Mucosa of stomach (tissue), 1 donor: ENCODE measurements around the gene MAGIX.

Experiments
- H3K27me3 ChIP-seq: one replicate; pipeline ENCODE4 v1.7.0; 2013; ENCODE audit warnings: mild to moderate bottlenecking, low read length; ENCODE audit not compliant: control insufficient read depth, insufficient read depth
- H3K36me3 ChIP-seq: one replicate; pipeline ENCODE4 v1.7.0; 2013; ENCODE audit warnings: low read length; ENCODE audit not compliant: control insufficient read depth, insufficient read depth
- H3K4me1 ChIP-seq: one replicate; pipeline ENCODE4 v1.7.0; 2013; ENCODE audit warnings: mild to moderate bottlenecking, low read length; ENCODE audit not compliant: control insufficient read depth, insufficient read depth
- H3K4me3 ChIP-seq: one replicate; pipeline ENCODE4 v1.7.0; 2013; ENCODE audit warnings: low read length
- H3K9ac ChIP-seq: one replicate; pipeline ENCODE4 v1.7.0; 2013; ENCODE audit warnings: mild to moderate bottlenecking, low read length, moderate library complexity
- H3K9me3 ChIP-seq: one replicate; pipeline ENCODE4 v1.7.0; 2013; ENCODE audit warnings: mild to moderate bottlenecking, low read length, moderate library complexity; ENCODE audit not compliant: control insufficient read depth
- donor health status: Pancreatic carcinoma.

MAGIX gene

DNA sequence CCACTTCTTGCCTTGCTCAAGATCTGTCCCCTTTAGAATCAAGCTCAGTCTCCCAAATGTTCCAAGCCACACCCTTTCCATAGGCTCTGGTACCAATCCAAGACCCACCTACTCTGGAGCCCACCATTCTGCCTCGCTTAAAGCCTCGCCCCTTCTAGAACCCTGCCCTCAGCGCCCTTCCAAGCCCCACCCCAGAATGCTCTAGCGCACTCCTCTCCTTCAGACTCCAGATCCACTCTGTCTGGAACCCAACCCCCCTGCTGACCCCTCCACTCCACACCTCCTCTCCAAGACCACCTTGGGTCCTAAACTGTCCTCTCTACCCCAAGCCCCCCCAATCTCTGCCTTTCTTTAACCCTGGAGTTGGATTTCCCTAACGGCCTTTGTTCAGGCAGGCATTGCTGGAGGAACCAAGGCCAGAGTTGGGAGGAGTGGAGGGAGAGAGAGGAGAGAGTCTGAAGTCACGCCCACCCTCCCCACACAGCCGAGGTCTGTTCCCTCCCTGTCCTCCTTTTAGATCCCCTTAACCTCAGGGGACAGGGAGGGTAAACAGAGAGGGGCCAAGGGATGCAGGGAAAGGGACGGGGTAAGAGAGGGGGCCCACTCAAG, 26.0 kb downstream of the MAGIX start:
- H3K36me3 ChIP-seq, result no peaks in the 10 kb centered on the region
- H3K27me3 ChIP-seq, result no peaks in the 10 kb centered on the region
- H3K9ac ChIP-seq, result no peak overlapping the region
- H3K9me3 ChIP-seq, result no peaks in the 10 kb centered on the region
- no peak overlapping the region for H3K4me3 ChIP-seq
- peaks cover 20% of the 10 kb centered on the region for H3K4me1 ChIP-seq

DNA sequence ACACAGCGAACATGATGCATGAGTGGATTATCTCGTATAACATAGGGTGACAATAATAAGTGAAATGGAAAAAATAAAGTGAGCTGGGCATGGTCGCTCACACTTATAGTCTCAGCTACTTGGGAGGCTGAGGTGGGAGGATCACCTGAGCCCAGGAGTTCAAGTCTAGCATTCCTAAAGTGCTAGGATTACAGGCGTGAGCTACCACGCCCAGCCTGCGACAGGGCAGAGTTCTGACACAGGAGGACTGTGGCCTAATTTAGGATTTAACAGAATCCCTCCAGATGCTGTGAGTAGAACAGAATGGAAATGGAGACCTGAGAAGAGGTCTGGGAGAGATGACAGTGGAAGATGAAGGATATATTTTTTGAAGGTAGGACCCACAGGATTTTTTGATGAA, 27.0 kb downstream of the MAGIX start:
- H3K4me3 ChIP-seq, result no peak overlapping the region
- H3K36me3 ChIP-seq, result no peaks in the 10 kb centered on the region
- H3K4me1 ChIP-seq, result peaks cover 16% of the 10 kb centered on the region
- H3K9ac ChIP-seq, result no peak overlapping the region
- no peaks in the 10 kb centered on the region for H3K9me3 ChIP-seq
- no peaks in the 10 kb centered on the region for H3K27me3 ChIP-seq

DNA sequence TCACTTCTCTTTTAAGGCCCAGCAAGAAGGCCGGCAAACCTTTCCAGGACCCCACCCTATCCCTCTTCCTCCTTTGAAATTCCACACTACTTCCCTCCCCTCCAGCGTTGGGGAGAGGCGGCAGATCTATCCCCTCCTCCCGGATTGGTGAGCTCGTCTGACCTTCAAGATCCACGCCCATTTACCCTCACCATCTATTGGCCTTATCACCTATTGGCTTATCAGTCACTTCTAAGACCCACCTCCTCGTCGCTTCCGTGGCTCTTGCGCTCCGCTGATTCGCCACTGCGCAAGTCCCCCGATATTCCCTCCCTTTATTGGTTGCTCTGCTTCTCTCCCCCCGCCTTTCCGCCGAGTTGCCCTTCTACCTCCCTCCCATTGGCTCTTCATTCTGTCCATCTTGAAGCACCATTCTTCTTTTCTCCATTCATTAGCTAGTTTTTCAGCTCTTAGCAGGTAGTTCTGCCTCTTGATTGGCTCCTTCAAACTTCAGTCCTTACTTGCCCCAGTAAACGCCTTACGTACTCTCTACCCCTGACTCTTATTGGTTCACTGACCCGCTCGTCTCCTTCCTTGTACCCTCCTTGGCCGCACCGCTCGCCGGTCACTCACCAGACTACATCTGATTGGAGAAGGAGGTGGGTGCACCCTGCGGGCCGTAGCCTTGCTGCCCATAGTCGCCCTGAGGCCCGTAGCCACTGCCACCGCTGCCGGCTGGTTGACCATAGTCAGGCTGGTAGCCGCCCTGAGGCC, 28.4 kb downstream of the MAGIX start:
- Histone ChIP-seq H3K36me3 (no peaks in the 10 kb centered on the region), H3K9me3 (no peaks in the 10 kb centered on the region), H3K4me3 (peak overlapping the region; percentile 41), H3K4me1 (peaks cover 9% of the 10 kb centered on the region), H3K27me3 (no peaks in the 10 kb centered on the region), H3K9ac (peak overlapping the region; percentile 77)

DNA sequence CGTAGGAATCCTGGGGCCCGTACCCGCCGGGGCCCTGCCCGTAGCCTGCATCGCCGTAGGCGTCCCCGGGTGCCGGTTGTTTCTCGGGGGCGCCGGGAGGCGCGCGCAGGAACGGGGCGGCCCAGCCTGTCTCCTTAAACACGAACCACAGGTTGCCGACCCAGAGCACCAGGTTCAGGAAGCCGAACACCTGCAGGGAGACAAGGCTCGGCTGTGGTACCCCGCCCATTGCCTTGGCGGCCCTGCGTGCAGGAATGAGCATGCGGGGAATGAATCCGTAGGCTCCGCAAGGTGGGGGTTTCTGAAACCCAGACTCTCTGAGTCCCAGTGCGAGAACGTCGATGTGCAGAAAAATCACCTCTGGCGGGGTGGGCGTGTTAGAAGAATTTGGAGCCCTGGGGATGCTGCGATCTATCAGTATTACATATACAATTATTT, 29.0 kb downstream of the MAGIX start:
- Histone ChIP-seq H3K9me3 (no peaks in the 10 kb centered on the region), H3K4me1 (peaks cover 7% of the 10 kb centered on the region), H3K9ac (peak overlapping the region; percentile 77), H3K36me3 (no peaks in the 10 kb centered on the region), H3K27me3 (no peaks in the 10 kb centered on the region), H3K4me3 (peak overlapping the region; percentile 41)

DNA sequence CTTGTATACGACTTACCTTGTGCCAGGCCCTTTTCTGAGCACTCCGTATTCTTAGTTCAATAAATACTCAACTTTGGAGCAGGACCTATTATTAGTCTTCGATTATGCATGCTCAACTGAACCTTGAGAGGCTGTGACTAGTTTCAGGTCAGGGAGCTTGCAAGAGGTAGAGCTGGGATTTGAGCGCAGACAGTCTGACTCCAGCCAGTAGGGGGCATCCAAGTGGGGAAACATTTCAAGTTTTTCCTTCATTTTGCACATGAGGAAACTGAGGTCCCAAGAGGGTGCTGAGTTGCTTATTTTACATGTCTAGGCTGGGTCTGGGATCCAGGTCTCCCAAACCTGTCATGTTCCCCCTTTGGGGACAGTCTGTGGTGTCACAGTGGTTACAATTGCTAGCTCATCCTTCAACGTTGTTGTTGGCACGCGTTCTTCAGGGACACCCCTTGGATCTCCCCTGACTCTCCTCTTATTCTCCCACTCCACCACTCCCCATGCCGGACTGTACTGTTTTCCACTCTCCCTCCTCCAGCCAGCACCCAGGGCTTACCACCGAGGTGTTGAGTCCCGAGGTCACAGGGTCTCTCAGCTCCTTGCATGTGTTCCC, 30.3 kb downstream of the MAGIX start:
- Histone ChIP-seq H3K9ac (no peak overlapping the region), H3K36me3 (no peaks in the 10 kb centered on the region), H3K4me1 (peaks cover 5% of the 10 kb centered on the region), H3K4me3 (no peak overlapping the region), H3K27me3 (no peaks in the 10 kb centered on the region), H3K9me3 (no peaks in the 10 kb centered on the region)

DNA sequence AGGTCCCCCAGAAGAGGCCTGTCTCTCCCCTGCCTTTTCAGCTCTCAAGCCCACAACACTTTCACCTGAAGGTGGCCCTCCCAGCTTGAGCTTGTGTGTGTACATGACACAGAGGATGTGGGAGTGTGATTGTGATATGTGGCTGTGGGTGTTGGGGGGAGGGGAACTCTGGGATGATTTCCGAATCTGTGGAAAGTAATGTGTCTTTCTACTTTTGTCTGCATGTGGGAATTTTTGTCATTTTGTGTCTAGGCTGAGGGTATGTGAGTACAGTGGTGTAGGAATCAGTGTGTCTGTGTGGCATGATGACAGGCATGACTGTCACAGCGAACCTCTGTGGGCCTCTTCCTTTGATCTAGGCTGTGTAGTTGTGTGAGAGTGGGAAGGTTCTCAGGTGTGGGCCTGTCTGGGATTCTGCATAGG, 31.0 kb downstream of the MAGIX start:
- Histone ChIP-seq H3K4me3 (no peak overlapping the region), H3K9me3 (no peaks in the 10 kb centered on the region), H3K9ac (no peak overlapping the region), H3K27me3 (no peaks in the 10 kb centered on the region), H3K4me1 (peaks cover 5% of the 10 kb centered on the region), H3K36me3 (no peaks in the 10 kb centered on the region)

DNA sequence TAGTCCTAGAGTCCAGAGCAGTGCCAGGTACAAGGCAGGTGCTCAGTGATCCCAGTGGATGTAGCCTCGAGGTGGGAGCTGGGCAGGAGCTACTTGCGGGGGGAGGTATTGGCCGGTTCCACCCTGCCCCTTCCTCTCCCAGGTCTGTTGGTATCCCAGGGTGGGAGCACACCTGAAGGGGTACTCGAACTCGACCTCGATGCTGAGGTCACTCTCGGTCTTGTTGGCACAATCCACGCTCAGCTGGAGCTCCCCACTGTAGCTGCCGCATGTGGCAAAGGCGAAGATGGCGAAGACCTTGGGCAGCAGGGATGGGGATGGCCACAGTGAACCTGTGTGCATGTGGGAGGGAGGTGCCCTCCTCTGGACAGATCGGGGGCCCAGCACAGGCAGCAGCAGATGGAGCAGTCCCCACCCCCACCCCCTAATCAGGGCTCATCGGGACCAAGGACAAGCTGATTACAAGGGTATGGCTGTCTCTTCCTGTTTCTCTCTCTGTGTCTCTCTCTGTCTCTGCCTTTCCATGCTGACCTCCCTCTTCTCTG, 35.1 kb downstream of the MAGIX start:
- no peak overlapping the region for H3K9ac ChIP-seq
- H3K9me3 ChIP-seq, result no peaks in the 10 kb centered on the region
- H3K27me3 ChIP-seq, result no peaks in the 10 kb centered on the region
- H3K4me3 ChIP-seq, result no peak overlapping the region
- no peaks in the 10 kb centered on the region for H3K36me3 ChIP-seq
- H3K4me1 ChIP-seq, result no peaks in the 10 kb centered on the region

DNA sequence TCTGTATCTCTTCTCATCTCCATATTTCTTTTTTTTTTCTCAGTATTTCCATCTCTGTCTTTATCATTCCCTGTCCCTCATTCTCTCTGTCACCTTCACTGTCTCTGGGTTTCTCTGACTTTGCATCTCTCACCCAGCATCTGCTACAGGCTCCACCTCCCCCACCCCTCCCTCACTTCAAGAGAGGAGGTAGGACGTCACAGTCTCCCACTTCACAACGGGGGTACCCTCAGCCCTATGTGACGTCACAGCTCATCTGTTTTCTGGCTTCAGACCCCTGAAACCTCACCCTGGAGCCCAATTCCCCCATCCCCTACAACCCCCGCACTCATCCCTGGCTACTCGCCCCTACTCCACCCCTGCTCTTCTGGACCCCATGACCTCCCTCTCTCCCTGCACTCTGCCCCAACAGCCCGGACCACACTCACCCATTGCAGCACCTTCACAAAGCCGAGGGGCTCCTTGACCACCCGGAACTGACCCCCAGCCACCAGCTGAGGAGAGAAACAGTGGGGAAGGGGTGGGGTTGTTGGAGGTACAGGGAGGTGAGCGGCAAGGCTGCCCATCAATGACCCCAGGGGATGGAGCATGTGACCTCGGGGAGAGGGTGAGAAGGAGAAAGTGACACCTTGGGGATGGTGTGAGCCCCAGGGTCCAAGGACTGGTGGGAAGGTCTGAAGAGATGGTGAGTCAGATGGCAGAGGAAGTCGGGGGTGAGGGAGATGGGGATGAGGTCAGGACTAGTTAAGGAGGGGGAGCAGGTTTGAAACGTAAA, 36.2 kb downstream of the MAGIX start:
- no peaks in the 10 kb centered on the region for H3K9me3 ChIP-seq
- no peak overlapping the region for H3K9ac ChIP-seq
- H3K4me1 ChIP-seq, result no peaks in the 10 kb centered on the region
- H3K4me3 ChIP-seq, result no peak overlapping the region
- H3K27me3 ChIP-seq, result no peaks in the 10 kb centered on the region
- H3K36me3 ChIP-seq, result no peaks in the 10 kb centered on the region

DNA sequence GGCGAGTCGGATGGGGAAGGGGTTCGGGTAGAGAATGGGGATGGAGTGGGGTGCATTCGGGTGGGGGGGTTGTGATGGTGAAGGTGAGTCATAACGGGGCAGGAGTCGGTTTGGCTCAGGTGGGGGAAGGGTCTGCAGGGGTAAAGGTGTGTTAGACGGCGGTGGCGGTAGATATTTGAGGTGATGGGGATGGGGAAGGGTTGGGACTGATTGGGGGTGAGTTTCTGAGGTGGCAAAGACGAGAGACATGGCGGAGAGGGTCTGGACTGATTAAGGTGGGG, 36.7 kb downstream of the MAGIX start:
- Histone ChIP-seq H3K27me3 (no peaks in the 10 kb centered on the region), H3K4me3 (no peak overlapping the region), H3K9me3 (no peaks in the 10 kb centered on the region), H3K4me1 (no peaks in the 10 kb centered on the region), H3K9ac (no peak overlapping the region), H3K36me3 (no peaks in the 10 kb centered on the region)

DNA sequence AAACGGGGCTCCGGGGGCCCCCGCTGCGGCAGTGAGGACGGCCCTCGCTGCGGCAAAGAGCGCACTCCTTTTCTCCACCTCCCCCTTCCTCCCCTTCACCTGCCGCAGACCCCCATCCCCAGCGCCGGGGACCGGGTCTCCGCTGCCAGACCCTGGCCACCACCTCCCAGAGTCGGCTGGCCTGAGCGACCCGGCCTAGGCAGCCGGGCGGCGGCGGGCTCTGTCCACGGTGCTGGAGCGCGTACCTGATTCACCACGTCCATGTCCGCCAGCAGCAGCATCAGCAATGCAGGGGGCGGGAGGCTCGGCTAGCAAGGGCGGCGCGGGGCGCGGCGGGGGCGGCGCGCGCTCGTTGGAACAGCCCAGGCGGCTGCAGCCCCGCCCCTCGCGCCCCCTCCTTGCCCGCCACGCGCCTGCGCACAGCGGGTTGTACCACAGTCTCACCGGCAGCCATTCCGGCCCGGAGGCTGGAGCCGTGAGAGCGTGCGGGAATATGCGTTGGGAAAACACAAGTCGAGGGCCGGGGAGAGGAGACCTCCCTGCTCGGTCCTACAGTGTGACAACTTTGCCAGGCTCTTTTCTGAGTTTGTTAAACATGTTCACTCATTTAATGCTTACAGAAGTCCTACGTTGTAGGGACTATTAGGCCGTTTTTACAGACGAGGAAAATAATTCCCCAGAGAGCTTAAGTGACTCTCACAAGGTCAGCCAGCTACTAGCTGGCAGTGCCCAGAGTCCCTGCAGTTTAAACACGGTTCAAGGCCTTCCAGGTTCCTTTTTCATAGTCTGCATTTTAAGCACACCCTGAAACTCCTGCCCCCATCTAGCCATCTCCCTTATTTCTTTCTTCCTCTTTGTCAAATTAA, 37.6 kb downstream of the MAGIX start, which contains the start of gene SYP:
SYP (minus strand) TSS at position 288 of the 866 bp plus-strand sequence; CDS start at position 281, 7 bp downstream.
- Histone ChIP-seq H3K36me3 (no peaks in the 10 kb centered on the region), H3K9ac (peak within 1 kb of the TSS; percentile 48), H3K27me3 (no peaks in the 10 kb centered on the region), H3K9me3 (no peaks in the 10 kb centered on the region), H3K4me3 (no peak within 1 kb of the TSS), H3K4me1 (no peaks in the 10 kb centered on the region)

DNA sequence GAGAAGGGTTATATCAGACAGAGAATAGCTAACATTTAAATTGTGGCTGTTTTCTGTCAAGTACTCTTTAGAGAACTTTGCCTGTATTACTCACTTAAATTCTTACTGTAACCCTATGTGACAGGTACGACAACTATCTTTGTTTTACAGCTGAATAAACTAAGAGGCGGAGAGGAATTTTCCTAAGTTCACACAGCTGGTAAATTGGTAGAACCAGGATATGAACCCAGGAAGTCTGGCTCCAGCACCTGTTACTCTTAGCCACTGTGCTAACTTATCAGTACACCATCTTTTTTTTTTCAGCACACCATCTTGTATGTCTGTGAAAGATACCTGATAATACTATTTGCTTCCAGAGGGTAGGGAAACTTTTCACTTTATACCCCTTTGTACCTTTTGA, 39.5 kb downstream of the MAGIX start:
- Histone ChIP-seq H3K9ac (no peak overlapping the region), H3K9me3 (no peaks in the 10 kb centered on the region), H3K4me3 (no peak overlapping the region), H3K4me1 (no peaks in the 10 kb centered on the region), H3K27me3 (no peaks in the 10 kb centered on the region), H3K36me3 (no peaks in the 10 kb centered on the region)
